ENCODE data around the gene C9orf78.

C9orf78 gene, protein sequence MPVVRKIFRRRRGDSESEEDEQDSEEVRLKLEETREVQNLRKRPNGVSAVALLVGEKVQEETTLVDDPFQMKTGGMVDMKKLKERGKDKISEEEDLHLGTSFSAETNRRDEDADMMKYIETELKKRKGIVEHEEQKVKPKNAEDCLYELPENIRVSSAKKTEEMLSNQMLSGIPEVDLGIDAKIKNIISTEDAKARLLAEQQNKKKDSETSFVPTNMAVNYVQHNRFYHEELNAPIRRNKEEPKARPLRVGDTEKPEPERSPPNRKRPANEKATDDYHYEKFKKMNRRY

DNA sequence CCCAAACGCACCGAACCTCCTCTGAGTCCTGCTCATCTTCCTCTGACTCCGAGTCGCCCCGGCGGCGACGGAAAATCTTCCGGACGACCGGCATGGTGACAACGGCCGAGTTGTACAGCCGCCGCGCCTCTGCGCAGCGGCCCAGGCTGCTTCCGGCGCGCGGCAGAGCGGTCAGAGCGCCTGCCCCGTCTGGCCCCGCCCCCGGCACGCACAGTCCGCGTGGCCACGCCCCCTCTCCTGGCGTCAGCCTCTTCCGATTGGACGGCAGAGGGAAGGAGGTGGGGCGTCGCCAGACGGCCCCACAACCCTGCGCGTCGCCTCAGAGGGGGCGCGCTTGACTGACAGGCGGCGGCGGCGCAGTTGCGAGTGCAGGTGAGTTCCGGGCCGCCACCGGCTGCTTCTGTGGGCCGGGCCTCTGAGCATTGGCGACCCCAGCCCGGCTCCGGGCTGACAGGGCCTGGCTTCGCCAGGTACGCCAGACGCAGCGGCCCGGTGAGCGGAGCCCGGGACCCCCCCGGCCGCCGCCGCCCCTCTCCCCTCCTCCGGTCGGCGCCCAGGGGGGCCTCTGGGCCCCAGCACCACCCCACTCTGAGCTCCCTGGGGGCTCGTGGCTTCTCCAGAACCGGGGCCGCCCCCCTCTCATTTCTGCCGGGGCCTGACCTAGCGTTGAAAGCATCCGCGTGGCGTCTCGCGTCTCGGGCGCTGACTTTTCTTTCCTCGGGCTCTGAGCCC is at the start of gene C9orf78, which contains the start of gene USP20:
TSS of gene C9orf78 (minus strand) at position 148 of the 732 bp plus-strand sequence. CDS start at position 94, 54 bp downstream.
TSS of gene USP20 (plus strand) at position 331 of the 732 bp plus-strand sequence. CDS start 17,098 bp downstream, outside the sequence.
- peak; percentile 88 for DNase-seq

DNA sequence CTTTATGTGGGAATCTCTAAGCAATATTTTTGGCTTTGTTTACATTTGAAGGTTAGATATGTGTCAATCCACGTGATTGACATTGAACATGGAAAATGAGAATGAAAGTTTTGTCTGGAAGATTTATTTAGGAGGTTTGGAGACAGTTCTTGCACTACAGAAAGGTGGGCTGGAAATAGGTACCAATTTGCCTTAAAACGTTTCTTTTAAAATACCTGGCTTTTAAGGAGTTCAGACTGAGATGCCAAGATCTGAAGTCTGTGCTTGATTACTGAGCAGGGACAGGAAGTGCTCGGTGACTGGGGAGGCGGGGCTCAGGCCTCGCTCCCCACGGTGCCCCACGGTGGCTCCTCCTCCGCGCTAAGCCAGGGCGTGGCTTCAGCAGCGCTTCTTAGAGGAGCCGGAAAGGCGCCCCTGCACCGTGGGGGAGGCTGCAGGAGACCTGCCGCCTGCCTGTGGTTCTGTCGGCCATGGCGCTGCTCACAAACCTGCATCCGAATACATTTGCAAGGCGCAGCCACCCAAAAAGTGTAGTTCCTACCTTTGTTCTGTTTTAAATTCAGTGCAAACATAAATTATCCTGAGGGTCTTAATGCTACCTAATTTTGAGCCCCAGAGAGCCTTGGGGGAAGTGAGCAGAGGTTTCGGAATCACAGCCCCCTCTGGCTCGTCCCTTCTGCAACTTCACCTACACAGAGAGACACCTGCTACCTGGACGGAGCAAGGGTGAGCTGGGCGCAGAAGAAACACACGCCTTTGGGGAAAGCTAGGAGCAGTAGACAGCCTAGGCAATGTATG is 49.3 kb upstream of the C9orf78 start:
- peak; percentile 60 for DNase-seq

DNA sequence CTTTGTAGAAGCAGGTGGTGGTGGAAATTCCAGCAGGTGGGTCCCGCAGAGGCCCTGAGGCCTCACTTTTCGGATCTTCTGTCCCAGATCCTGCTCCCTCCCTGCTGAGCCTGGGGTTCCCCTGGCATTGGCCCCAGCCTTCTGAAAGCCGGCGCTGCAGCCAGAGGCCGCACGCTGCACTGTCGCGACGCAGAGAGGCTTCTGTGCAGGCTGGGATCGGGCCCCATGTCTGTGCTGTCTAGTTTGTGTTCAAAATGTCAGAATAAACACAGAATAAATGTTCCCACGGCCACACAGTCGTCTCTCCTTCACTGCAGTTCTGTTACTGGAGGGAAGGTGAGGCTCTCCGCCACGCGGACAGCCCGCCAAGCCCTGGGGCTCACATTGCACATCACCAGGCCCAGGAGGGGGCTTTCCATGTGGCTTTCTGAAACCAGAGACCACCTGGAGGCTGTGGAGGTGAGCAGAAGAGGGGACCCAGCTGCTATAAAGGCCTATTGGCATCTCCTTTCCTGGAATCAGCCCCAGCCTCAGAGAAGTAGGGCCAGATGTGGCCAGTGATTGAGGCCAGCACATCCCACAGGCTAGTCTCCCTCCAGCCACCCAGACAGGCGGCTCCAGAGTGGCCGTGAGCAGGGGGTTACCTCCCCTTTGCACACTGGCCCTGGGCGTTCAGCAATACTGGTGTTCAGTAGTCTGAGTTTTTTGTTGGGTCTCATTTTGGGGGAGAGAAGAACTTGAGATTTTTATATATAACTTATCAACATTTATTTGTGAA is 46.7 kb upstream of the C9orf78 start:
- DNase-seq: no peak

DNA sequence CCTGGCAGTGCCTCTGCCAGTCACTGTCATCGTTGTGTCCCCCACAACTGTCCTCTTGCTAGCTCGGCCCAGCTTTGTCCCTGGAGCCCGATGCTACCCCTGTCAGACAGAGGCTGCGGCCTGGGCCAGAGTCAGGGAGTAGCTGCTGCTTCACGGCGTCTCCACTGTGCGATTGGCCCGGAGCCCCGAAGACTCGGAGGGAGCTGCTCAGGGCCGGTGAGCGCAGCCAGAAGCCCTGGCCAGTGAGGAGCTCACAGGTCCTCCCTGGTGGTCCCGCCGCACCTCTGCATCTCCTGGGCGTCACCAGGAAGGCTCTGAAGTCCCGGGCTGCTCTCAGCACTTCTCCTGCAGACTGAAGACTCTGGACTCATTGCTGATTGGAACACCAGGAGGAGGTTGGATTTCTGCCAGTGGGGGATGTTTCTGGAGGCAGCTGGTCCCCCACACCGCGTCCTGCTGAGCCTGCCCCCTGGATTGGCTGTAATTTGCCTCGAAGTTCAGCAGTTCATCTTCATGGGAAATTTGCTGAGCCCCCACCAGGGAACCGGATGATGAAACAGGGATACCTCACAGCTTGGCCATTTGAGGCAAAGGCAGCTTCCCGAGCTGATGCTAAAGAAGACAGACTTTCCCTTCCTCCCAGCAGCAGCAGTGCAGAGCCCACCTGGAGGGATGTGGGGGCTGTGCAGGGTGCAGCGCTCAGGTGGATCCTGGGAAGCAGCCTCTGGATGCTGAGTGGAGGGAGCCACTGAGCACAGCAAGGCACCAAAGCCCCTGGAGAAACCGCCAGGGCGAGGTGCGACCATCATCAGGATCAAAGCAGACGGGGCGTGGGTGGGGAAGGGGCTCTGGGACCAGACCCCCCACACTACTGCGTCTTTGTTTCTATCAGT is 45.8 kb upstream of the C9orf78 start:
- DNase-seq: no peak

DNA sequence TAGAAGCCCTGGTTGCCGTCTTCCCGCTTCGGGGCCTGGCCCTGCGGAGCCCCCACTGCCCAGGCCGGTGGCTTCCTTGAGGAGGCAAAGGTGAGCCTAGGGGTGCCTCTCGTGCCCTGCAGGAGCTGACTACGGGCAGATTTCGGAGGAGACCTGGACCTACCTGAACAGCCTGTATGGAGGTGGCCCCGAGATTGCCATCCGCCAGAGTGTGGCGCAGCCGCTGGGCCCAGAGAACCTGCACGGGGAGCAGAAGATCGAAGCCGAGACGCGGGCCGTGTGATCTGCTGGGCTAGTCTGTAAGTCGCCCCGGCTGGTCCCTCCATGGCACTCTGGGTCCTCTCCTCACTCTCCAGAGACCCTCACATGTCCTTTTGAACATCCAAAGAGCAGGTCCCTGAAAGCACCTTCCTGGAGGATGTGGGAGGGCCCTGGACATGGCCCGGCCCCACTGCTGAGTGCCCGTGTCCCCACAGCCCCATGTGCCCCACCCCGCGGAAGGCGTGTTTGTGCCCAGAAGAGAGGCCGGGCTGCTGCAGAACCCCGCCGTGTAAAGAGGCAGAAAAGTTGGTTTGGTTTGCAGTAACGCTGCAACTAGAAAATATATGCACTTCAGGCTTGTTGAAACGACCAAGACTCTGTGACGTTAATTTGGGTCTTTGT is 45.0 kb upstream of the C9orf78 start:
- no peak for DNase-seq

DNA sequence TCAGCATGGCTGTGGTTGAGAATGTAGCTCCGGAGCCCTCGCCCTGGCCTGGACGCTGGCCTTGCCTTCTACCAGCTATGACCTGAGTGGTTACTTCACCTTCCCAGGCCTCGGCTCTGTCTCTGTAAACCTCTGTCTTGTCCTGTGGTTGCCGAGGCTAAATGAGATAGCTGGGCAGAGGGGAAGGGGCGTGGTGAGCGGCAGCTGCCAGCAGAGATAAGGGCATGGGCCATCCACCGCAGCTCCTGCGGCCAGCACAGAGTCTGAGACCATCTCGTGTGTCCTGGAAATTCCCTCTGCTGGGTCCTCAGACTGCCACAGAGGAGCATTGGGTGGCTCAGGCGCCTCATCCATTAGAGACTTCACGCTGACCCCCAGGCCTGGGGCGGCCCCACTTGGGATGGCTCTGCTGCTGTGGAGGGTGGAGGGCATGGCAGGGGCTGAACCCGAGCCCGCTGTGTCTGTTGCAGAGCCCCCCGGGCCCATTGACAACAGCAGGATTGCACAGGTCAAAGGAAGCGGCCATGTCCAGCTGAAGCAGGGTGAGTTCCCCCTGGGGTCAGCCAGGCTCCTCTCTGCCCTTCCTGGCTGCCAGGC is 44.1 kb upstream of the C9orf78 start:
- DNase-seq: no peak

DNA sequence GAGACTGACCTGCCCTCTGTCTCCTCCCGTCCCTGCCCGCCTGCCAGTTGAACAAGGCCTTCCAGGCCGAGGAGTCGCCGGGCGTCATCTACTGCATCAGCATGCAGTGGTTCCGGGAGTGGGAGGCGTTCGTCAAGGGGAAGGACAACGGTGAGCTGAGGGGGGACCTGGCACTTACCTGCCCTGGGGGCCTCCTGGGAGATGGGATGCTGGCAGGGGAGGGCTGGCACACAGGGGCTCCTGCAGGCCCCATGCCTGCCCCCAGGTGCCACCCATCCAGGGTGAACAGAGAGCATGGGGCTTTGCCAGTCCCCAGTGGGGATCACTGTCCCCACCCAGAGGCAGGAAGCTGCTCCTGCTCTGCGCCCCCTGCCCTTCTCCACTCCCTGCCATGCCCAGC is 43.2 kb upstream of the C9orf78 start:
- DNase-seq: no peak

DNA sequence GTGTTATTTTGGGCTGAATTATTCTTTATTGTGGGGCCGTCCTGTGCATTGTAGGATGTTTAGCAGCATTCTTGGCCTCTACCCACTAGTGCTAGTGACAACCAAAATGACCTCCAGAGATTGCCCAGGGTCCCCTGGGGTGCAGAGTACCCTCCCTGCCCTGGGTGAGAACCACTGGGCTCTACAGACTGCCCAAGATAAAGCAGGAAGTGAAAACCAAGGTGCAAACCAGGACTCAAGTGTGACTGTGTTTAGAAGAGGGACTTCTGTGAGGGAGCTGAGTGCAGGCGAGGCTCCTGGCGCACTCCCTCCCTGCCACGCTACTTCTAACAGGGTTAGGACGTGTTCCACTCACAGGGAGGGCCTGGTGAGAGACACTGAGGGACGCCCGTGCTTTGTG is 41.7 kb upstream of the C9orf78 start:
- DNase-seq: no peak

DNA sequence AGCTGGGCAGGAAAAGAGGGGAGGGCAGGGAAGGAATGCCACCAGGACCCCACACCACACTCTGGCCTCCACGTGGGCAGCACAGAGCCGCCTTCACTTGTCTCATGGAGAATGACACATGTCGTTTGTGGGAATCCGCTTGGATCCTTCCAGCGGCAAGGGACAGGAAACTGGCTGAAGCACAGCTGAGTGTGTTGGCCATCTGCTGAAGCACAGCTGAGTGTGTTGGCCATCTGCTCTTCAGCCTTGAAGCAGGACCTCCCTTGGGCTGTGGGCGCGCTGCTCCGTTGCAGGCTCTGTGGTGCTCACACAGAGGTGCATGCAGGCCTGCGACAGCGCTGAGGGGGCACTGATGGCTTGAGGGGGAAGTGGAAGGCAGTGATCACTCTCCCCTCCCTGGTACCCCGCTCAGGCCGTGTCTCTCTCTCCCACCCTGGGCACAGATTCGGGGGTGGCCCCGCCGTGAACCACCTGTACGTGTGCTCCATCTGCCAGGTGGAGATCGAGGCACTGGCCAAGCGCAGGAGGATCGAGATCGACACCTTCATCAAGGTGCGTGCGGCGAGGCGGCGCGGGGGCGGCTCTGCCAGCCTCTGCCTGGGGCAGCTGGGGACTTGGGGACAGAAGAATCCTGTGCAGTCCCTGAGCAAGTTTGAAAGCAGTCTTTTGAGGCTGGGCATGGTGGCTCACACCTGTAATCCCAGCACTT is 40.8 kb upstream of the C9orf78 start:
- DNase-seq: no peak

DNA sequence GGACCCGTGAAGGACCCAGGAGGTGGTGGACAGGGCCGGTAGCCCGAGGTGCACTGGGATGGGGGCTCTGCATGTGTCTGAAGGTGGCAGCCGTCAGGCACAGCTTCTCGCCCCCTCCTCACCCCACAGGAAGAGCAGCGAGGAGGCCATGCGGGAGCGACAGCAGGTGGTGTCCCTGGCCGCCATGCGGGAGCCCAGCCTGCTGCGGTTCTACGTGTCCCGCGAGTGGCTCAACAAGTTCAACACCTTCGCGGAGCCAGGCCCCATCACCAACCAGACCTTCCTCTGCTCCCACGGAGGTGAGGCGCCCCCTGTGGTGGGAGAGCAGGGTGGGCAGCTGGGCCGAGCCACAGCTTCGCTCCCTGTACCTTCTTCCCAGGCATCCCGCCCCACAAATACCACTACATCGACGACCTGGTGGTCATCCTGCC is 40.1 kb upstream of the C9orf78 start:
- no peak for DNase-seq

DNA sequence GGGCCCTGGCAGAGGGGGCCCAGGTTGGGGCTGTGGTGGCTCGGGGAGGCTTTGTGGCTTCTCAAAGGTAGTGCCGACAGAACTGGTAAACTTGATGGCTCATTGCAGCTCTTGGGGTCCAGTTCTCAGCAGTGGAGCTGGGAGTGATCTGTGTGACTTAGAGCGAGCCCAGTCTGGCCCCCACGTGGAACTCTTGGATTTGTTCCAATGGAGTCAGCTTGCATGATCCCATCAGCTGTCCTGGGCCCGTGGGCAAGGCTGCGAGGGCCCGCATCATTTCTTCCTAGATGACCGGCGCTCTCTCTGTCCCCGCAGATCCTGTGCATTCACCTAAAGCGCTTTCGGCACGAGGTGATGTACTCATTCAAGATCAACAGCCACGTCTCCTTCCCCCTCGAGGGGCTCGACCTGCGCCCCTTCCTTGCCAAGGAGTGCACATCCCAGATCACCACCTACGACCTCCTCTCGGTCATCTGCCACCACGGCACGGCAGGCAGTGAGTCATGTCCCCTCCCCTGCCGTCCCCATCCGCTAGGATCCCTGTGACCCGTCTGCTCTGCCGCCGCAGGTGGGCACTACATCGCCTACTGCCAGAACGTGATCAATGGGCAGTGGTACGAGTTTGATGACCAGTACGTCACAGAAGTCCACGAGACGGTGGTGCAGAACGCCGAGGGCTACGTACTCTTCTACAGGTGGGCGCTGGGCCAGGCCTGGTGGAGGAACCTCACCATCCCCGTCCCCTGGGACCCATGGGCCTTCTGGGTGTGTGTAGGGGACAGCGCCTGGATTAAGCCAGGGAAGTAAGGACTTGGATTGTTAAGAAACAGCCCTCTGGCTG is 39.4 kb upstream of the C9orf78 start:
- no peak for DNase-seq

DNA sequence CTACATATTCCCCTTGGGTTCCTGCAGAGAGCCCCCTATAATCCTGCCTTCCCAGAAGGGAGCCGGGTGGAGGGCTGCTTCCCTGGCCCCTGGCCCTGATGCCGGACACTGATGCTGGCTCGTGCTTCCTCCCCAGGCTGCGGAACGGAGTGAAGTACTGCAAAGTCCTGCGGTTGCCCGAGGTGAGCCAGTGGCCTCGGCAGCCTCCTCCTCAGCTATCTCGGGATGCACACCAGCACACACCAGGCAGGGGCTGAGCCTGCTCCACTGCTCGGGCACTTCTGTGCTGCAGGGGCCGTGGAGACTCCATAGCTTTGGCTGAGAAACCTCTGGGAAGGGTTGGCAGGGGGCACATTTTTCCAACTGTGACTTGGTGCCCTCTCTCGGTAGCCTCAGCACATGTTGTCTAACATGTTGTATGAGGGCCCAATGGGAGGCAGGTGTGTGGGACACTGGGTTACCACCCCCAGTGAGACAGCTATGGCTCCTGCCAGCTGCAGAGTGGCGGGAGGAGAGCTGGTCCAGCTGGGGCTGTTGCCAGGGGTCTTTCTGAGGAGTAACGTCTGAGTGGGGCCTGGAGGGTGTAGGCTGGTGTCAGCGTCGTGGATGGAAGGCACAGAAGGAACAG is 38.6 kb upstream of the C9orf78 start:
- no peak for DNase-seq

DNA sequence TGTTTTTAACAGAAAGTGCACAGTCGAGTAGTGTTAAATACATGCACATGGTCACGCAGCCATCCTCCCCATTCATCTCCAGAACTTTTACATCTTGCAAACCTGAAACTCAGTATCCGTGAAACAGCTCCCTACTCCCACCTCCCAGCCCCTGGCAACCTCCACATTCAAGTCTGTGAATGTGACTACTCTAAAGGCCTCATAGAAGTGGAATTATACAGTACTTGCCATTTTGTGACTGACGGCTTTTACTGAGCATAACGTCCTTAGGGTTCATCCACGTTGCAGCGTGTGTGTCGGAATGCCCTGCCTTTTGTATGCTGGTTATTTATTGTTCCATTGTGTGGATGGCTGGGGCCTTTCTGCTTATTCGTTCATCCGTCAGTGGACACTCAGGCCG is 36.0 kb upstream of the C9orf78 start:
- DNase-seq: no peak

DNA sequence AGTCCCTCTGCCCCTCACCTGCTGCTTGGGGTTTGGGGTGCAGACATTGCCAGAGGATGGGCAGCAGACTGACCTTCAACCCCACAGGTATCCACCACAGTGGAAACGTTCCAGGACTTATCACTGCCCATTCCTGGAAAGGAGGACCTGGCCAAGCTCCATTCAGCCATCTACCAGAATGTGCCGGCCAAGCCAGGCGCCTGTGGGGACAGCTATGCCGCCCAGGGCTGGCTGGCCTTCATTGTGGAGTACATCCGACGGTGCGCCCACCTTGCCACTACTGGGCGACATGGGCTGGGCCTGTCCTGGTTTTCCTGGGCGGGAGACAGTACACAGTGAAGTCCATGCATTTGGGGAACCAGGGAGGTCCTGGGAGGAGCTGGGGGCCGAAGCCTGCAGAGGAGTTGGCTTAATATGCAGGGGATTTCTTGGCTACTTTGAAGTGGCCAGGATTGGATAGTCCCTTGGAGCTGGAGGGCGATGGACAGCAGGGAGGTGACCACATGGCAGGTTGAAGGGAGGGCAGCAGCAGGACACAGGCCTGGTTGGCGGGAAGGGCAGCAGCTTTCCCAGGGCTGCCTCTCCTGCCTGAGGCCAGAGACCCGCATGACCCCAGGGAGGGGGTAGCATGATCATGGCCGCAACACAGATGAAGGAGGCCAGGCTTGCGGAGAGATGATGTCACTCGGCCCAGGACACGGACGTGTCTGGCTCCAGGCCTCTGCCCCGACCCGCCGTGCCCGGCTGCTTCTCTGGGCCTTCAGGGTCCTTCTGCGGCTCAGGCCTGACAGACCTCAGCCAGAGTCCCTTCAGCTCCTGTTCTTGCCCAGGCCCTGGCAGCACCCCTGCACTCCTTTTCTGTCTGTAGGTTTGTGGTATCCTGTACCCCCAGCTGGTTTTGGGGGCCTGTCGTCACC is 34.8 kb upstream of the C9orf78 start:
- no peak for DNase-seq

DNA sequence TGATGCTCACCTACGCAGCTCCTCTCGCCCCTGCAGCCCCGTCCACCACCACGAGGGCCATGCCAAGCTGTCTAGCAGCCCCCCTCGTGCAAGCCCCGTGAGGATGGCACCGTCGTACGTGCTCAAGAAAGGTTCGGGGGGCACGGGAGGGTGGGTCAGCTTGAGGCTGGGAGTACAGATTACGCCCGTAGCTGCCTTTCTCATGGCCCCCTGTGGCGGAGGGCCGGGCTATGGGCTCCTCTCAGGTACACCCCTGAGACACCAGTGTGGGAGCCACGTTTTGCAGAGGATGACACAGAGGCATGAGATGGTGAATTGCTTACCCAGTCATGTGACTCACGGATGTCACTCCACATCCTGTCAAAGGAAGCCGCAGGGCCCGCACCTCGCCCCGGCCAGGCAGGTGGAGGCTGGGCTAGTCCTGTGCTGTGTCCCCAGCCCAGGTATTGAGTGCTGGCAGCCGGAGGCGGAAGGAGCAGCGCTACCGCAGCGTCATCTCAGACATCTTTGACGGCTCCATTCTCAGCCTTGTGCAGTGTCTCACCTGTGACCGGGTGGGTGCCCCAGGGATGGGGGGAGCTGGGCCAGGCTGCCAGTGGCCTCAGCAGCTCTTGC is 33.9 kb upstream of the C9orf78 start:
- DNase-seq: no peak

DNA sequence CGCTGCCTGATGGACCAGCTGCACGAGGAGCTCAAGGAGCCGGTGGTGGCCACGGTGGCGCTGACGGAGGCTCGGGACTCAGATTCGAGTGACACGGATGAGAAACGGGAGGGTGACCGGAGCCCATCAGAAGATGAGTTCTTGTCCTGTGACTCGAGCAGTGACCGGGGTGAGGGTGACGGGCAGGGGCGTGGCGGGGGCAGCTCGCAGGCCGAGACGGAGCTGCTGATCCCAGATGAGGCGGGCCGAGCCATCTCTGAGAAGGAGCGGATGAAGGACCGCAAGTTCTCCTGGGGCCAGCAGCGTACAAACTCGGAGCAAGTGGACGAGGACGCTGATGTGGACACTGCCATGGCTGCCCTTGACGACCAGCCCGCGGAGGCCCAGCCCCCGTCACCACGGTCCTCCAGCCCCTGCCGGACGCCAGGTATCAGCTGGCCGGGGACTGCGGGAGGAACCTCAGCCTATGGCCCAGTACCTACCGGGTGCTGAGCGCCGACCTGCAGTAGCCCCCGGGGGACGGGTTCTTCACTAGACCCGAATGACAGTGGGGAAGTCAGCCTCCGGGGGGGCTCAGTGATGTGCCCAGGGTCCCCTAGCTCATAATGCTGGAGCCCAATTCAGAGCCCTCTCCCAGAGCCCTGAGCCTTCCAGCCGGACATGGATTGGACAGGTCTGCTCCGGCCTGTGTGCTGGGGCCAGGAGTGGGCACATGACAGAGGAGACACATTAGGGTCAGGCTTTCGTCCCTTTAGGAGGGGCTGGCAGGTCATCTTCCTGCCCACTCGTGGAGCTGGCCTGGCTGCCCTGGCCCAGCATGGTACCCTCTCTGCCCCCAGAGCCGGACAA is 33.2 kb upstream of the C9orf78 start:
- DNase-seq: no peak

Measured in 8988T (cell line).